ENCODE measurements around the gene MAP1LC3B.

MAP1LC3B gene

DNA sequence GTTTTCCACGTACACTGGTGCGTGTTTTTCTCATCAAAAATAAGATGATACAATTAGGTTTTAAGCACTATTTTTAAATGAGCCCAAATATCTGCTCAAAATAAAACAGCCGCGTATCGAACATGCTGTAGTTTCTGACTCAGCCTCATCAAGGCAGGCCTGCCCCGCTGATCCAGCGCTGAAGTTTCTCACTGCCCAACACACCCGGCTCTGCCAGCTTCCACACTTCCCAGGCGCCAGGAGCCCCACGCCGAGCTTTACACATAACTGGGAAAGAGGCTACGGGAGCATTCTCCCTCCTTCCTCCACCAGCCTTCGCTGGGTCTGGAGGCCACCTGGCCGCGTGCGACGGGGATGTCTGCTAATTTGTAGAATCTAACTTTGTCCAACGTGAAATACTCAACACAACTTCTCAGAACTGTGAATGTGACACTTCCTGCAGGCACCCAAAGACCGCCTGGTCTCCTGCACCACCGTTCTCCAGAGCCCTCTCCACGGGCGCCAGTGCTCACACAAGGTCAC is 42.1 kb downstream of the MAP1LC3B start:
- no peak for ATAC-seq
- TF ChIP-seq, protein P1, sequence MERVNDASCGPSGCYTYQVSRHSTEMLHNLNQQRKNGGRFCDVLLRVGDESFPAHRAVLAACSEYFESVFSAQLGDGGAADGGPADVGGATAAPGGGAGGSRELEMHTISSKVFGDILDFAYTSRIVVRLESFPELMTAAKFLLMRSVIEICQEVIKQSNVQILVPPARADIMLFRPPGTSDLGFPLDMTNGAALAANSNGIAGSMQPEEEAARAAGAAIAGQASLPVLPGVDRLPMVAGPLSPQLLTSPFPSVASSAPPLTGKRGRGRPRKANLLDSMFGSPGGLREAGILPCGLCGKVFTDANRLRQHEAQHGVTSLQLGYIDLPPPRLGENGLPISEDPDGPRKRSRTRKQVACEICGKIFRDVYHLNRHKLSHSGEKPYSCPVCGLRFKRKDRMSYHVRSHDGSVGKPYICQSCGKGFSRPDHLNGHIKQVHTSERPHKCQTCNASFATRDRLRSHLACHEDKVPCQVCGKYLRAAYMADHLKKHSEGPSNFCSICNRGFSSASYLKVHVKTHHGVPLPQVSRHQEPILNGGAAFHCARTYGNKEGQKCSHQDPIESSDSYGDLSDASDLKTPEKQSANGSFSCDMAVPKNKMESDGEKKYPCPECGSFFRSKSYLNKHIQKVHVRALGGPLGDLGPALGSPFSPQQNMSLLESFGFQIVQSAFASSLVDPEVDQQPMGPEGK (CRISPR knock-in tag; IDR thresholded peaks at IDR 0.05; ENCODE audit: borderline replicate concordance), result no peak
- TF ChIP-seq ISL1 (CRISPR knock-in tag; IDR thresholded peaks at IDR 0.05) (no peak), ZFP3 (CRISPR knock-in tag; IDR thresholded peaks at IDR 0.05) (no peak), ARNTL (CRISPR knock-in tag; IDR thresholded peaks at IDR 0.05; ENCODE audit: borderline replicate concordance, low read depth) (no peak), RARB (CRISPR knock-in tag; IDR thresholded peaks at IDR 0.05) (no peak), CSDC2 (CRISPR knock-in tag; IDR thresholded peaks at IDR 0.05) (no peak), ZNF565 (CRISPR knock-in tag; conservative IDR thresholded peaks at IDR 0.05; ENCODE audit: low read depth) (no peak)
- TF ChIP-seq, protein P2, sequence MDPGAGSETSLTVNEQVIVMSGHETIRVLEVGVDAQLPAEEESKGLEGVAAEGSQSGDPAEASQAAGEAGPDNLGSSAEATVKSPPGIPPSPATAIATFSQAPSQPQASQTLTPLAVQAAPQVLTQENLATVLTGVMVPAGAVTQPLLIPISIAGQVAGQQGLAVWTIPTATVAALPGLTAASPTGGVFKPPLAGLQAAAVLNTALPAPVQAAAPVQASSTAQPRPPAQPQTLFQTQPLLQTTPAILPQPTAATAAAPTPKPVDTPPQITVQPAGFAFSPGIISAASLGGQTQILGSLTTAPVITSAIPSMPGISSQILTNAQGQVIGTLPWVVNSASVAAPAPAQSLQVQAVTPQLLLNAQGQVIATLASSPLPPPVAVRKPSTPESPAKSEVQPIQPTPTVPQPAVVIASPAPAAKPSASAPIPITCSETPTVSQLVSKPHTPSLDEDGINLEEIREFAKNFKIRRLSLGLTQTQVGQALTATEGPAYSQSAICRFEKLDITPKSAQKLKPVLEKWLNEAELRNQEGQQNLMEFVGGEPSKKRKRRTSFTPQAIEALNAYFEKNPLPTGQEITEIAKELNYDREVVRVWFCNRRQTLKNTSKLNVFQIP (CRISPR knock-in tag; IDR thresholded peaks at IDR 0.05; ENCODE audit: borderline replicate concordance, low read depth), result no peak
- TF ChIP-seq, protein P3, sequence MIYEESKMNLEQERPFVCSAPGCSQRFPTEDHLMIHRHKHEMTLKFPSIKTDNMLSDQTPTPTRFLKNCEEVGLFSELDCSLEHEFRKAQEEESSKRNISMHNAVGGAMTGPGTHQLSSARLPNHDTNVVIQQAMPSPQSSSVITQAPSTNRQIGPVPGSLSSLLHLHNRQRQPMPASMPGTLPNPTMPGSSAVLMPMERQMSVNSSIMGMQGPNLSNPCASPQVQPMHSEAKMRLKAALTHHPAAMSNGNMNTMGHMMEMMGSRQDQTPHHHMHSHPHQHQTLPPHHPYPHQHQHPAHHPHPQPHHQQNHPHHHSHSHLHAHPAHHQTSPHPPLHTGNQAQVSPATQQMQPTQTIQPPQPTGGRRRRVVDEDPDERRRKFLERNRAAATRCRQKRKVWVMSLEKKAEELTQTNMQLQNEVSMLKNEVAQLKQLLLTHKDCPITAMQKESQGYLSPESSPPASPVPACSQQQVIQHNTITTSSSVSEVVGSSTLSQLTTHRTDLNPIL (CRISPR knock-in tag; IDR thresholded peaks at IDR 0.05; ENCODE audit: low read depth), result no peak

DNA sequence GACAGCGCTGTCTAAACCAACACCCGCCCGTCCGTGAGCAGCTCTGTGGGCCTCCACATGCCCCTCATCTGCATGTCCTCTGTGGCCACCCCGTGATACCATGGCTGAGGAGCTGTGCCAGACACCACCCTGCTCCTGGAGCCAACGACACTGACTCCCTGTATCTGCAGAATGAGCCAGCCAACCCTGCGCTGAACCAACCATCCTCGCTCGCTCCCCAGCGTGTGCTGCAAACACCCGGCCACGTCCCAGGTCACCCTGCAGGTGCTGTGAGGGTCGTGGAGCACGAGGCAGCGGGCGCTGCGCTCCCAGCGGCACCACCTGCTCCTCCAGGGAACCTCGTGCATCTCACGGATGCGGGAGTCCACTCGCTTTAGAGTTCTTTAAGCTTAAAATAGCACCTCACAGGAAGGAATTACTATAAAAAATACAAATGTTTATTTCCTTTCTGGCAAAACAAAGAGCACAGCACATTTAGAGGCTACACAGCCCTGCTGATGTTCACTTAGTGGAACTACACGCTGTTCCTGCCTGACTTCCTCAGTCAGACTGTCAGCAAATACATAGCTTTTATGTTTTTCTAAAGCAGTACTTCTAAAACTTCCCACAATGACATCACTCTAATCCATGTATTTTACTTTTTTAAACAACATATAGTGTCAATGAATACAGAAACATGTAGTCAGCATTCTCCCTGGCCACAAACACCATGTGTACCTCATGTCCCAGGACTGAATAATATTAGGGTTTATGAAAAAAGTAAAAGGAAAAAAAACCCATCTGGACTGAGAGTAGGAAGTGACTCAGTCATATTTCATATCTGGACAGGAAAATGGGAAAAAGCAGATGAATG is 43.5 kb downstream of the MAP1LC3B start:
- no peak for TF ChIP-seq SNAI2 (CRISPR knock-in tag; IDR thresholded peaks at IDR 0.05)
- TF ChIP-seq TCF4 (CRISPR knock-in tag; IDR thresholded peaks at IDR 0.05; ENCODE audit: borderline replicate concordance), result no peak
- TF ChIP-seq PPARA (CRISPR knock-in tag; IDR thresholded peaks at IDR 0.05; ENCODE audit: borderline replicate concordance), result no peak
- TF ChIP-seq OSR1 (CRISPR knock-in tag; IDR thresholded peaks at IDR 0.05), result no peak
- TF ChIP-seq, protein P4, sequence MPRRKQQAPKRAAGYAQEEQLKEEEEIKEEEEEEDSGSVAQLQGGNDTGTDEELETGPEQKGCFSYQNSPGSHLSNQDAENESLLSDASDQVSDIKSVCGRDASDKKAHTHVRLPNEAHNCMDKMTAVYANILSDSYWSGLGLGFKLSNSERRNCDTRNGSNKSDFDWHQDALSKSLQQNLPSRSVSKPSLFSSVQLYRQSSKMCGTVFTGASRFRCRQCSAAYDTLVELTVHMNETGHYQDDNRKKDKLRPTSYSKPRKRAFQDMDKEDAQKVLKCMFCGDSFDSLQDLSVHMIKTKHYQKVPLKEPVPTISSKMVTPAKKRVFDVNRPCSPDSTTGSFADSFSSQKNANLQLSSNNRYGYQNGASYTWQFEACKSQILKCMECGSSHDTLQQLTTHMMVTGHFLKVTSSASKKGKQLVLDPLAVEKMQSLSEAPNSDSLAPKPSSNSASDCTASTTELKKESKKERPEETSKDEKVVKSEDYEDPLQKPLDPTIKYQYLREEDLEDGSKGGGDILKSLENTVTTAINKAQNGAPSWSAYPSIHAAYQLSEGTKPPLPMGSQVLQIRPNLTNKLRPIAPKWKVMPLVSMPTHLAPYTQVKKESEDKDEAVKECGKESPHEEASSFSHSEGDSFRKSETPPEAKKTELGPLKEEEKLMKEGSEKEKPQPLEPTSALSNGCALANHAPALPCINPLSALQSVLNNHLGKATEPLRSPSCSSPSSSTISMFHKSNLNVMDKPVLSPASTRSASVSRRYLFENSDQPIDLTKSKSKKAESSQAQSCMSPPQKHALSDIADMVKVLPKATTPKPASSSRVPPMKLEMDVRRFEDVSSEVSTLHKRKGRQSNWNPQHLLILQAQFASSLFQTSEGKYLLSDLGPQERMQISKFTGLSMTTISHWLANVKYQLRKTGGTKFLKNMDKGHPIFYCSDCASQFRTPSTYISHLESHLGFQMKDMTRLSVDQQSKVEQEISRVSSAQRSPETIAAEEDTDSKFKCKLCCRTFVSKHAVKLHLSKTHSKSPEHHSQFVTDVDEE (CRISPR knock-in tag; IDR thresholded peaks at IDR 0.05), result no peak
- no peak for TF ChIP-seq RARB (CRISPR knock-in tag; IDR thresholded peaks at IDR 0.05)
- TF ChIP-seq, protein P1 (CRISPR knock-in tag; IDR thresholded peaks at IDR 0.05; ENCODE audit: borderline replicate concordance), result no peak
- TF ChIP-seq, protein P3 (CRISPR knock-in tag; IDR thresholded peaks at IDR 0.05; ENCODE audit: low read depth), result no peak
- no peak for TF ChIP-seq ARNTL (CRISPR knock-in tag; IDR thresholded peaks at IDR 0.05; ENCODE audit: borderline replicate concordance, low read depth)
- TF ChIP-seq TOX (CRISPR knock-in tag; IDR thresholded peaks at IDR 0.05; ENCODE audit: borderline replicate concordance), result no peak
- TF ChIP-seq ISL1 (CRISPR knock-in tag; IDR thresholded peaks at IDR 0.05), result no peak
- no peak for TF ChIP-seq ZC3H10 (CRISPR knock-in tag; IDR thresholded peaks at IDR 0.05)
- peak; percentile 67 for ATAC-seq

All from SK-N-SH treated with all-trans-retinoic acid at 6 μM for 48 hours (cell line).